ENCODE data around the gene KRT79.

Gene KRT79

DNA sequence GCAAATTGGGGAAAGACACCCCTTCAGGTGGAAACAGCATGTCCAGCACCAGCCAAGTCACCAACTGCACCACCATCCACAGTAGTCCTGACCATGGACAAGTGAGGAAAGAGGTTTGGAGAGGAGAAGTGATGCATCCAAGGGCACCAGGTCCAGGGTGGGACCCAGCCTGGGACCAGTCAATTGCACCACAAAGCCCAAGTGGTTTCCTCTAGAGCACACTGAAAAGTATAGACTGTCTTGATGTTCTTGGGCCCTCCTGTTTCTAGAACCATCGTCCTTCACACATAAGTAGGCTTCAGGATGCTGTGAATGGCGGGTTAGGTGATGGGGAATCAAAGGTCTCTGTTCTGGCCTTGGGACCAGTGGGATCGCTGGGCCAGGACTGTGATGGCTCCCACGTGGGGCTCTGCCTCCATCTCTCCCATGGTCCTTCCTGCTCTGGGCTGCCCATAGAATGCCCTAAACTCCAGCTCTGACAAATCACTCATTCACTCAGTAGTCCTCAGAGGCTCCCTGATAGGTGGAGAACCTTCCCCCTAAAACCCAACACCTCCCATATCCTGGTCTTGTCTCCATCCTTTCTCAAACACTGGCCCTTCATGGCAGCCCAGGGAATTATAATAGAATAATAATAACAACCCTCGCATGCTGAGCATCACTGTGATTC lies 9.2 kb downstream of the KRT79 start:
- ATAC-seq, result no peak
- TF ChIP-seq ZFP30 (CRISPR knock-in tag; IDR thresholded peaks at IDR 0.05) (no peak), ESRRG (CRISPR knock-in tag; IDR thresholded peaks at IDR 0.05) (no peak), ZNF565 (CRISPR knock-in tag; conservative IDR thresholded peaks at IDR 0.05; ENCODE audit: low read depth) (no peak), ZNF70 (CRISPR knock-in tag; IDR thresholded peaks at IDR 0.05) (no peak), TOX (CRISPR knock-in tag; IDR thresholded peaks at IDR 0.05; ENCODE audit: borderline replicate concordance) (no peak), CSDC2 (CRISPR knock-in tag; IDR thresholded peaks at IDR 0.05) (no peak), TCF4 (CRISPR knock-in tag; IDR thresholded peaks at IDR 0.05; ENCODE audit: borderline replicate concordance) (no peak), BACH2 (CRISPR knock-in tag; IDR thresholded peaks at IDR 0.05; ENCODE audit: borderline replicate concordance) (no peak), ZC3H10 (CRISPR knock-in tag; IDR thresholded peaks at IDR 0.05) (no peak), ZFP3 (CRISPR knock-in tag; IDR thresholded peaks at IDR 0.05) (no peak), SNAI2 (CRISPR knock-in tag; IDR thresholded peaks at IDR 0.05) (no peak), ISL1 (CRISPR knock-in tag; IDR thresholded peaks at IDR 0.05) (no peak), PPARA (CRISPR knock-in tag; IDR thresholded peaks at IDR 0.05; ENCODE audit: borderline replicate concordance) (no peak), ZNF8 (CRISPR knock-in tag; IDR thresholded peaks at IDR 0.05) (no peak), GLIS3 (CRISPR knock-in tag; IDR thresholded peaks at IDR 0.05) (no peak)
- TF ChIP-seq, protein P1, sequence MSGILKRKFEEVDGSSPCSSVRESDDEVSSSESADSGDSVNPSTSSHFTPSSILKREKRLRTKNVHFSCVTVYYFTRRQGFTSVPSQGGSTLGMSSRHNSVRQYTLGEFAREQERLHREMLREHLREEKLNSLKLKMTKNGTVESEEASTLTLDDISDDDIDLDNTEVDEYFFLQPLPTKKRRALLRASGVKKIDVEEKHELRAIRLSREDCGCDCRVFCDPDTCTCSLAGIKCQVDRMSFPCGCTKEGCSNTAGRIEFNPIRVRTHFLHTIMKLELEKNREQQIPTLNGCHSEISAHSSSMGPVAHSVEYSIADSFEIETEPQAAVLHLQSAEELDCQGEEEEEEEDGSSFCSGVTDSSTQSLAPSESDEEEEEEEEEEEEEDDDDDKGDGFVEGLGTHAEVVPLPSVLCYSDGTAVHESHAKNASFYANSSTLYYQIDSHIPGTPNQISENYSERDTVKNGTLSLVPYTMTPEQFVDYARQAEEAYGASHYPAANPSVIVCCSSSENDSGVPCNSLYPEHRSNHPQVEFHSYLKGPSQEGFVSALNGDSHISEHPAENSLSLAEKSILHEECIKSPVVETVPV (CRISPR knock-in tag; IDR thresholded peaks at IDR 0.05), result no peak
- TF ChIP-seq, protein P2, sequence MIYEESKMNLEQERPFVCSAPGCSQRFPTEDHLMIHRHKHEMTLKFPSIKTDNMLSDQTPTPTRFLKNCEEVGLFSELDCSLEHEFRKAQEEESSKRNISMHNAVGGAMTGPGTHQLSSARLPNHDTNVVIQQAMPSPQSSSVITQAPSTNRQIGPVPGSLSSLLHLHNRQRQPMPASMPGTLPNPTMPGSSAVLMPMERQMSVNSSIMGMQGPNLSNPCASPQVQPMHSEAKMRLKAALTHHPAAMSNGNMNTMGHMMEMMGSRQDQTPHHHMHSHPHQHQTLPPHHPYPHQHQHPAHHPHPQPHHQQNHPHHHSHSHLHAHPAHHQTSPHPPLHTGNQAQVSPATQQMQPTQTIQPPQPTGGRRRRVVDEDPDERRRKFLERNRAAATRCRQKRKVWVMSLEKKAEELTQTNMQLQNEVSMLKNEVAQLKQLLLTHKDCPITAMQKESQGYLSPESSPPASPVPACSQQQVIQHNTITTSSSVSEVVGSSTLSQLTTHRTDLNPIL (CRISPR knock-in tag; IDR thresholded peaks at IDR 0.05; ENCODE audit: low read depth), result no peak

DNA sequence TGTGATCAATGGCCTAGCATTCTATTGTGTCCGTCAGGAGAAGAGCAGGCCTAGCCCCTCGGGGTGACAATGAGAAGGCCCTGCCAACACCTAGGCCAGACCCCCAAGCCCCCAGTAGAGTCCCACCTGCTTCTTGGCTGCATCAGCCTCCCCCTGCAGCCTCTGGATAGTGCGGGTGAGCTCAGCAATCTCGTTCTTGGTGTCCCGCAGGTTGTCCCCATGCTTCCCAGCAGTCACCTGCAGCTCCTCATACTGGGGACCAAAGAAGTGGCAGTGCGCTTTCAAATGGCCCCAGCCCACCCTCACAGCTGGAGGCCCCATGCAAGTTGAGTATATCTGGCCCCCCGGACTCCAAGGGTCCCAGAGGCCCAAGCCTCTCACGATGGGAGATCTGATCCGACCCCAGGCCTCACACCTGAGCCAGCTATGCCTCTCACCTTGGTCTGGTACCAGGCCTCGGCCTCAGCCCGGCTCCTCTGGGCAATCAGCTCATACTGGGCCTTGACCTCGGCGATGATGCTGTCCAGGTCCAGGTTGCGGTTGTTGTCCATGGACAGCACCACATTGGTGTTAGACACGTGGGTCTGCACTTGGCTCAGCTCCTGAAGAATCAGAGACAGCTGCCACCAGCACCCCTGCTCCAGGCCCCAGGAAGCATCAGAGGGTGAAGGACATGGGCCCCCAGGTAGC lies 10.2 kb downstream of the KRT79 start:
- no peak for ATAC-seq

DNA sequence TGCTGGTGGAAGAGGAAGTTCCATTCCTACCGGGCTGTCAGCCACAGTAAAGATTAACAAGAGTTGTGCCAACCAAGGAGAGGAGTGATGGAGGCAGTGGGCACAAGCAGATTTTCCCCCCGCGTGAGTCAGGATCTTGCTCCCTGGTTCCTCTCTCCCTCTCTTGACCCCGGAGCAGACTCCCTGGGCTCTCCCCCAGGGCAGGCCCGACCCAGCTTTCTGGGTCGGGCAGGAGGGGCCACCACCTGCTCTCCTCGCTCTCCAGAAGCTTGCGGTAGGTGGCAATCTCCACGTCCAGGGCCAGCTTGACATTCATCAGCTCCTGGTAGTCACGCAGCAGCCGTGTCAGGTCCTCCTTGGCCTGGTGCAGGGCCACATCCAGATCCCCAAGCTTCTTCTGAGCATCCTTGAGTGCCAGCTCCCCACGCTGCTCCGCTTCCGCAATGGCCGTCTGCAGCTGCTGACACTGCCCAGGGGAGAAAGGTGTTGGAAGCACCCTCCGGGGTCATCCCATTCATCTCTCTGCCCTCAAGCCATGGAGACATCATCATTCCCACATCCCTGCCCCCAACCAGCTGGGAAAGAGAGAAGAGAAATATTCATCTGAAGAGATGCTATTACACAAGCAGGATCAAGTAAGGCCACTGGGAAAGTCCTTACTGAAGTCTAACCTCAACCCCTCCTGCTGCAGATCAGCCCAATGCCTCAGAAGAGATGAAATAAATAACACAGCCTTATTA lies 11.2 kb downstream of the KRT79 start:
- ATAC-seq, result no peak
- TF ChIP-seq, protein P3, sequence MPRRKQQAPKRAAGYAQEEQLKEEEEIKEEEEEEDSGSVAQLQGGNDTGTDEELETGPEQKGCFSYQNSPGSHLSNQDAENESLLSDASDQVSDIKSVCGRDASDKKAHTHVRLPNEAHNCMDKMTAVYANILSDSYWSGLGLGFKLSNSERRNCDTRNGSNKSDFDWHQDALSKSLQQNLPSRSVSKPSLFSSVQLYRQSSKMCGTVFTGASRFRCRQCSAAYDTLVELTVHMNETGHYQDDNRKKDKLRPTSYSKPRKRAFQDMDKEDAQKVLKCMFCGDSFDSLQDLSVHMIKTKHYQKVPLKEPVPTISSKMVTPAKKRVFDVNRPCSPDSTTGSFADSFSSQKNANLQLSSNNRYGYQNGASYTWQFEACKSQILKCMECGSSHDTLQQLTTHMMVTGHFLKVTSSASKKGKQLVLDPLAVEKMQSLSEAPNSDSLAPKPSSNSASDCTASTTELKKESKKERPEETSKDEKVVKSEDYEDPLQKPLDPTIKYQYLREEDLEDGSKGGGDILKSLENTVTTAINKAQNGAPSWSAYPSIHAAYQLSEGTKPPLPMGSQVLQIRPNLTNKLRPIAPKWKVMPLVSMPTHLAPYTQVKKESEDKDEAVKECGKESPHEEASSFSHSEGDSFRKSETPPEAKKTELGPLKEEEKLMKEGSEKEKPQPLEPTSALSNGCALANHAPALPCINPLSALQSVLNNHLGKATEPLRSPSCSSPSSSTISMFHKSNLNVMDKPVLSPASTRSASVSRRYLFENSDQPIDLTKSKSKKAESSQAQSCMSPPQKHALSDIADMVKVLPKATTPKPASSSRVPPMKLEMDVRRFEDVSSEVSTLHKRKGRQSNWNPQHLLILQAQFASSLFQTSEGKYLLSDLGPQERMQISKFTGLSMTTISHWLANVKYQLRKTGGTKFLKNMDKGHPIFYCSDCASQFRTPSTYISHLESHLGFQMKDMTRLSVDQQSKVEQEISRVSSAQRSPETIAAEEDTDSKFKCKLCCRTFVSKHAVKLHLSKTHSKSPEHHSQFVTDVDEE (CRISPR knock-in tag; IDR thresholded peaks at IDR 0.05), result no peak
- no peak for TF ChIP-seq ZFP3 (CRISPR knock-in tag; IDR thresholded peaks at IDR 0.05)
- TF ChIP-seq, protein P4, sequence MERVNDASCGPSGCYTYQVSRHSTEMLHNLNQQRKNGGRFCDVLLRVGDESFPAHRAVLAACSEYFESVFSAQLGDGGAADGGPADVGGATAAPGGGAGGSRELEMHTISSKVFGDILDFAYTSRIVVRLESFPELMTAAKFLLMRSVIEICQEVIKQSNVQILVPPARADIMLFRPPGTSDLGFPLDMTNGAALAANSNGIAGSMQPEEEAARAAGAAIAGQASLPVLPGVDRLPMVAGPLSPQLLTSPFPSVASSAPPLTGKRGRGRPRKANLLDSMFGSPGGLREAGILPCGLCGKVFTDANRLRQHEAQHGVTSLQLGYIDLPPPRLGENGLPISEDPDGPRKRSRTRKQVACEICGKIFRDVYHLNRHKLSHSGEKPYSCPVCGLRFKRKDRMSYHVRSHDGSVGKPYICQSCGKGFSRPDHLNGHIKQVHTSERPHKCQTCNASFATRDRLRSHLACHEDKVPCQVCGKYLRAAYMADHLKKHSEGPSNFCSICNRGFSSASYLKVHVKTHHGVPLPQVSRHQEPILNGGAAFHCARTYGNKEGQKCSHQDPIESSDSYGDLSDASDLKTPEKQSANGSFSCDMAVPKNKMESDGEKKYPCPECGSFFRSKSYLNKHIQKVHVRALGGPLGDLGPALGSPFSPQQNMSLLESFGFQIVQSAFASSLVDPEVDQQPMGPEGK (CRISPR knock-in tag; IDR thresholded peaks at IDR 0.05; ENCODE audit: borderline replicate concordance), result no peak
- TF ChIP-seq, protein P2 (CRISPR knock-in tag; IDR thresholded peaks at IDR 0.05; ENCODE audit: low read depth), result no peak
- TF ChIP-seq ZC3H10 (CRISPR knock-in tag; IDR thresholded peaks at IDR 0.05), result no peak
- no peak for TF ChIP-seq RARB (CRISPR knock-in tag; IDR thresholded peaks at IDR 0.05)
- TF ChIP-seq GLIS3 (CRISPR knock-in tag; IDR thresholded peaks at IDR 0.05), result no peak
- TF ChIP-seq ISL1 (CRISPR knock-in tag; IDR thresholded peaks at IDR 0.05), result no peak
- TF ChIP-seq ZFP30 (CRISPR knock-in tag; IDR thresholded peaks at IDR 0.05), result no peak
- TF ChIP-seq, protein P5, sequence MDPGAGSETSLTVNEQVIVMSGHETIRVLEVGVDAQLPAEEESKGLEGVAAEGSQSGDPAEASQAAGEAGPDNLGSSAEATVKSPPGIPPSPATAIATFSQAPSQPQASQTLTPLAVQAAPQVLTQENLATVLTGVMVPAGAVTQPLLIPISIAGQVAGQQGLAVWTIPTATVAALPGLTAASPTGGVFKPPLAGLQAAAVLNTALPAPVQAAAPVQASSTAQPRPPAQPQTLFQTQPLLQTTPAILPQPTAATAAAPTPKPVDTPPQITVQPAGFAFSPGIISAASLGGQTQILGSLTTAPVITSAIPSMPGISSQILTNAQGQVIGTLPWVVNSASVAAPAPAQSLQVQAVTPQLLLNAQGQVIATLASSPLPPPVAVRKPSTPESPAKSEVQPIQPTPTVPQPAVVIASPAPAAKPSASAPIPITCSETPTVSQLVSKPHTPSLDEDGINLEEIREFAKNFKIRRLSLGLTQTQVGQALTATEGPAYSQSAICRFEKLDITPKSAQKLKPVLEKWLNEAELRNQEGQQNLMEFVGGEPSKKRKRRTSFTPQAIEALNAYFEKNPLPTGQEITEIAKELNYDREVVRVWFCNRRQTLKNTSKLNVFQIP (CRISPR knock-in tag; IDR thresholded peaks at IDR 0.05; ENCODE audit: borderline replicate concordance, low read depth), result no peak
- TF ChIP-seq SNAI2 (CRISPR knock-in tag; IDR thresholded peaks at IDR 0.05), result no peak
- TF ChIP-seq TCF4 (CRISPR knock-in tag; IDR thresholded peaks at IDR 0.05; ENCODE audit: borderline replicate concordance), result no peak
- no peak for TF ChIP-seq CSDC2 (CRISPR knock-in tag; IDR thresholded peaks at IDR 0.05)
- no peak for TF ChIP-seq ESRRG (CRISPR knock-in tag; IDR thresholded peaks at IDR 0.05)
- no peak for TF ChIP-seq PPARA (CRISPR knock-in tag; IDR thresholded peaks at IDR 0.05; ENCODE audit: borderline replicate concordance)
- TF ChIP-seq ZNF70 (CRISPR knock-in tag; IDR thresholded peaks at IDR 0.05), result no peak
- TF ChIP-seq TOX (CRISPR knock-in tag; IDR thresholded peaks at IDR 0.05; ENCODE audit: borderline replicate concordance), result no peak
- TF ChIP-seq ZNF565 (CRISPR knock-in tag; conservative IDR thresholded peaks at IDR 0.05; ENCODE audit: low read depth), result no peak

More for the DNA sequence above, 10.2 kb downstream of the KRT79 start:
- TF ChIP-seq GLIS3 (CRISPR knock-in tag; IDR thresholded peaks at IDR 0.05), result no peak
- no peak for TF ChIP-seq ISL1 (CRISPR knock-in tag; IDR thresholded peaks at IDR 0.05)
- TF ChIP-seq ZFP3 (CRISPR knock-in tag; IDR thresholded peaks at IDR 0.05), result no peak
- TF ChIP-seq ESRRG (CRISPR knock-in tag; IDR thresholded peaks at IDR 0.05), result no peak
- no peak for TF ChIP-seq SNAI2 (CRISPR knock-in tag; IDR thresholded peaks at IDR 0.05)
- TF ChIP-seq ZNF70 (CRISPR knock-in tag; IDR thresholded peaks at IDR 0.05), result no peak

Measured in SK-N-SH treated with all-trans-retinoic acid at 6 μM for 48 hours (cell line).